GM04503 (cell line): ENCODE results near the gene GSDME.
"Not testable (repeated sequence)": the region's sequence is repeated elsewhere in the genome, so short reads cannot be mapped to it uniquely, and the experiment has no call there.

ENCODE experiments used
- DNase-seq: peaks from one replicate; pipeline ENCODE4 v3.0.0-alpha.2; 2012; ENCODE audit warnings: low read depth

GSDME gene

DNA sequence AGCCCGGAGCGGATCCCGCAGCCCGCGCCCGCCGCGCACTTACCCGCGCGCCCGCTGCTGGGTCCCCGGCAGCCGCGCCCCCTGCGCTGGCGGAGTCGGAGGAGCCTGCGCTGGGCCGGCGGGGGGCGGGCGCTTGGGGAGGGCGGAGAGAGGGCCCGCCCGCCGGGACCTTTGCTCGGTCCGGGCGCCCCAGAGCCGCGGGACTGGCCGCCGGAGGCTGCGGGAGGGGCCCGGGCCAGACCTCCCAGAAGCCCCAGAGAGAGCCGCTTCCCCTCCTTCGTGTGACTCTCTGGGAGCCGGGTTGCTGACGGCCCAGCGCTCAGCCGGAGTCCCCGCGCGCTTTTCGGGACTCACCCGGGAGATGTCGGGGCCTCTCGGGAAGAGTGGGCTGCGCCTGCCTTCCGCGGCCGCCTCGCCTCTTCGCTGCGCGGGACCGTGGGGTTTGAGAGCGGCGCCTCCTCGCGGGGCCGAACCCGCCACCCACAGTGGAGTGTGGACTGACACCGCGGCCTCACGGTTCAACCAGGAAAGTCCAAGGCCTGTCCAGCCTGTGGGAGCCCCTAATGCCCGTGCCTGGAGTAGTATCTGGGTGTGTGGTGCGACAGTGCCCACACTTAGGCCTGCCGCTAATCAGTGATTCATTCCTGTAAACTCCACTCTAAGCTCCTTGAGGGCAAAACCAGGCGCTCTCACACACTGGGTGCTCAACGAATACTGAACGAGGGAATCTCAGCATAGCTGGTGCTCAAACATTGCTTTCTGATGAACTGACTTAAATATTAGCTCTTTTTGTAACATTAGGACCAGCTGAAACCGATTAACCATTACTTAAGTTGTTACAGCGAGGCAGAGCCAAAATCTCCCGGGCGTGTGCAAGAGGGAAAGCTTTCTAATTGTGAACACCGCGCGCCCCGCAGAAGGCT, at the start of gene GSDME:
GSDME (minus strand) TSS at position 112 of the 923 bp plus-strand sequence. CDS start 7,690 bp downstream, outside the sequence.
- no peak for DNase-seq

- DNase-seq, result no peak
Measured at GRCh38 chr7:24802300-24802699, 45.0 kb upstream of the GSDME start.

DNA sequence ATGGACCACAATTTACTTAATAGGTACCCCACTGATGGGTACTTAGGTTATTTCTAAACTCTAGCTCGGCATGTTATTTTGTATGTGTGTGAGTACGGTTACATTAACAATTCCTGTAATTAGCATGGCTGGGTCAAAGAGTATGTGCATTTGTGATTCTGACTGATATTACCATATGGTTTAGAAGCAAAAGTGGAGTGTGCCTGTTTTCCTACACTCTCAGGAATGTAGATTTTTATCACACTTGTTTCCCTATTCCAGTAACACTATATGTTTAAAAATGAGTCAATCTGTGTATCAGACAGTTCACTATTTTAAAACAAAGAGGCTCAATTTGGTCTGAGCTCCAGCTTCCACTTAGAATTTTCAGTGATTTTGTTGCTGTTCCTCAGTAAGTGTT, 44.6 kb upstream of the GSDME start:
- no peak for DNase-seq

DNA sequence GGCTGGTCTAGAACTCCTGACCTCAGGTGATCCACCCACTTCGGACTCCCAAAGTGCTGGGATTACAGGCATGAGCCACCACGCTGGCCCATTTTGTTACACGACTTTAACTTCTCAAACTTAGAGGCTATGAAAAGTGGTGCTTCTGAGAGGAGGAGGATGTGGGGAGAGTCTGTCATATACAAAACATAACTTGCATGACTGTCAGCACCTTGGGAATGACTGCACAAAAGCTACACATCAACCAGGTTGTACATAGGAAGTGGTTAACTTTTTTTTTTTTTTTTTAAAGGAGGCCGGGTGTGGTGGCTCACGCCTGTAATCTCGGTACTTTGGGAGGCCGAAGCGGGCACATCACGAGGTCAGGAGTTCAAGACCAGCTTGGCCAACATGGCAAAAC, 43.4 kb upstream of the GSDME start:
- DNase-seq, result no peak

DNA sequence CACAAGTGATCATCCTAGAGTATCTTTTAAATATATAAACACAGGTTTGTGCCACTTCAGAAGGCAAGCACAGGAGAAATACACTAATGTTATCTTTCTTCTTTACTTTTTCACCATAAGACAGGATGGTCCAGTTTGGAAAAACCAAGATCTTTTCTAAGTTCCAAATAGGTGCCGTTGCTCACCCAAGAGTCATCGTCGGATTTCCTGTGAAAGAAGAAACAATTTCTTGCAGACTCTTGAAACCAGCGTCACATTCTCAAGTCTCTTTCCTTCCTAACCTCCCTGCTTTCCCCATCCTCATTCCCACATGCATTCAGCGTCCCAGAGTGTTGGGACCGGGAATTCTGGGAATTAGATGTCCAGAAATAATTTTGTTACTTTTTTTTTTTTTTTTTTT, 42.8 kb upstream of the GSDME start:
- DNase-seq, result no peak

- no peak for DNase-seq
Measured at GRCh38 chr7:24799506-24799905, 42.2 kb upstream of the GSDME start.

DNA sequence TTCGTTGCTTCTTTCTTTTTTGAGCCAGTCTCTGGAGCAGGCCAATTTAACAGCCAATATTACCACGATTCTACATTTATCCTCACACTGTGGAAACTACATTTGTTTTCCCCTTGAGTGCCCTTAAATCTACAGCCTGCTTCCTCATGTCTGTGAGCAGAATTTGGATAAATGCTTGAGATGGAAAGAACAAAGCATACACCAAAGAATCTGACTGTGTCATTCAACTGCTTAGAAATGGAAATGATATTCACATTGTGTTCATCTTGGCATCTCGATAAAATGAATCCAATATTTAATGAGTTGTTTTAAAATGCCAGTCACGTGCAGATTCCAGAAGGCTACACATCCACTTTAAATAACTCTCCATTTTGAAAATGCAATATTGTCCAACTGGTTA, 41.0 kb upstream of the GSDME start:
- no peak for DNase-seq

GRCh38 chr7:24797270-24797669, 40.0 kb upstream of the GSDME start:
- DNase-seq, result no peak

GRCh38 chr7:24795407-24795767, 38.1 kb upstream of the GSDME start:
- DNase-seq, result no peak

- DNase-seq, result not testable (repeated sequence)
Measured at GRCh38 chr7:24794751-24795406, 37.6 kb upstream of the GSDME start.

DNA sequence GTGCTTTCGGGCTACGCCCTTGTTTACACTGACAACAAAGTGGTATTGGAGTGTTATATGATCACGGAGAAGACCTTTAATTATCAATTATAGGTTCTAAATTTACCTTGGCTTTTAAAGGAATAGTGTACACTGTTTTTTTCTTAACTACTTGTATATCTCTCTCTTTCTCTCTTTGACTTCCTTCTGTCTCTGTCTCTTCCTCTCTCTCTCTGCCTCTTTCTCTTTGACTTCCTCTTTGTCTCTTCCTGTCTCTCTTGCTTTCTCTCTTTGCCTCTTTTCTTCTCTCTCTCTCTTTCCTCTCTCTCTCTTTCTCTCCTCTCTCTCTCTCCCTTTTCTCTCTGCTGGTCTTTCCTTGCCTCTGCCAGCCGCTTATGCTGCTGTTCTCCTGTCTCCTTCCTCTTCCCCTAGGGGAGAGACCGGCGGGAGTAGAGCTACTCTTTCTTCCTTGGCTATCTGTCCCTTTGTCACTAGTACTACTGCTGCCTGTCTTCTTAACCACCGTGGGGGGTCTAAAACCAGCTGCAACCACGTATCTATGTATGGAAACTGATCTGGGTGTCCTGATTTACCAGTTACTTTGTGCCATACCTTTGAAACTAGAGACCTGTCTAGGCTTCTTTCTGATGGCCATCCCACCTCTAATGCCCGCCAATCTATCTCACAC, 36.9 kb upstream of the GSDME start:
- no peak for DNase-seq

DNA sequence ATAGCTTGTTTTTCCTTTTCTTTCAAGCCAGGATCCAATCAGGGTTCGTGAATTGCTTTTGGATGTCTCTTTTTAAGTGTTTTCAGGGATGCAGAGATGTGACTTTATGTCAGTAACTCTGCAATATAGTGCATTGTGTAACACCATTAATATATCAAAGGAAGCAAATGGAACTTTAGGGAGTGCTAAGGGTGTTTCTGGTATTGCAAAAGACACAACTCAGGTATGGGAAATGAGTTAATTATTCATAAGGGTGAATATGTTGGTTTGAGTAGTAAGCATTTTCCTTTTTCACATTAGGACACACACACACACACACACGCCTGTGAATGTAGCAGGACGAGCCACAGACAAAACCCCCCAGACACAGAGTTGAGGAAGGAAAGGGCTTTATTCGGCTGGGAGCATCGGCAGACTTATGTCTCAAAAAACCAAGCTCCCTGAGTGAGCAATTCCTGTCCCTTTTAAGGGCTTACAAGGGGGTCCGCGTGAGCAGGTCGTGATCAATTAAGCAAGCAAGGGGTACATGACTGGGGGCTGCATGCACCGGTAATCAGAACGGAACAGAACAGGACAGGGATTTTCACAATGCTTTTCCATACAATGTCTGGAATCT, 31.8 kb upstream of the GSDME start:
- no peak for DNase-seq

- no peak for DNase-seq
Measured at GRCh38 chr7:24788075-24788474, 30.8 kb upstream of the GSDME start.

DNA sequence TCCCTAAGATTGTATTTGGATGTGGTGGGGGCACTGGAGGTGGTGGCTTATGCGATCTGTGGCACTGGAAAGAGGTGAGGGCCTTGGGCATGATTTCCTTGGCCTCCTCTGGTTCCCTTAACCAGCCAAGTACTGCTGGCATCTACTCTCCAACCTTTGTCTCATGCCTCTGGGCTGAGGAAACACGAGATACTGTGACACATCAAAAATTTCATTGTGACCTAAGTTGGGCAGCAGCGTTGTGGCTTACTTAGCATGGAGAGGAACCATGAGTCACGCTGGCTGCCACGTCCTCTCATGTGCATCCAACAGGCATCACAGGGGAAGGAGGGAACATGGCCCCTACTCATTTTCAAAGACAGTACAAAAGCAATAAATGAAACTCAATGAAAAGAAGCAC, 29.7 kb upstream of the GSDME start:
- peak; percentile 96 for DNase-seq

DNA sequence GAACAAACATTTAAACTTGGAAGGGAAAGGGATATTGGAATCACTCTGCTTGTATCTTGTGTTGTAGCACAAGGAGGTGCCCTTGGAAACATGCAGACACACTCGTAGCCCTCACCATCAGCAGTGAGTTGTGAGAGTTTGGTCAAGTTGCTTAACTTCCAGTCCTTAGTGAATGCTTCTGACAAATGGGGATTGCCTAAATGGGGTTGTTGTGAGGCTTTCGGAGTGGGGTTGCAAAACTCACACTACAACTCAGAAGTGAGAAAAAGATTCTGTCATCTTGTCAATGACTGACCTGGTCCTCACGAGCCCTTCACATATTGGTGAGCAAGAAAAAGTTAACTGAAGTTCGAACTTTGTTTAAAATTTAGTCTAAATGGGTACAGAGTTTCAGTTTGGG, 29.0 kb upstream of the GSDME start:
- no peak for DNase-seq

- no peak for DNase-seq
Measured at GRCh38 chr7:24784277-24784676, 27.0 kb upstream of the GSDME start.

GRCh38 chr7:24783698-24784097, 26.4 kb upstream of the GSDME start:
- no peak for DNase-seq

DNA sequence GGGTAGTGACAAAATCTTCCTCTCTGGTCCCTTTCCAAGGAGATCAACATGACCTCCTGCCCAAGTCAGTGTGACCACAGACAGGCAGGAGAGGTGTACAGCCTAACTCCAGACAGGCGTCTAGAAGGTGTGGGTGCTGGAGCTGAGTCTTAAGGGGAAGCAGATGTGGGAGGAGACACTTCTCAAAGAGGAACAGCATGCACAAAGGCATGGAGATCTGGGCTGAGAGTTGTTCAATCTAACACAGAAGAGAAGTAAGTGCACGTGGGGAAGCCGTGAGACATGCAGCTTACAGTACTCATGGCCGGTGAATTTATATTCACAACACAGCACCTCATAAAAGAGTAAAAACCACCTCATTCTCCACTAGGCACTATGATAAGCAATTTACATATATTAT, 23.8 kb upstream of the GSDME start:
- DNase-seq, result no peak

DNA sequence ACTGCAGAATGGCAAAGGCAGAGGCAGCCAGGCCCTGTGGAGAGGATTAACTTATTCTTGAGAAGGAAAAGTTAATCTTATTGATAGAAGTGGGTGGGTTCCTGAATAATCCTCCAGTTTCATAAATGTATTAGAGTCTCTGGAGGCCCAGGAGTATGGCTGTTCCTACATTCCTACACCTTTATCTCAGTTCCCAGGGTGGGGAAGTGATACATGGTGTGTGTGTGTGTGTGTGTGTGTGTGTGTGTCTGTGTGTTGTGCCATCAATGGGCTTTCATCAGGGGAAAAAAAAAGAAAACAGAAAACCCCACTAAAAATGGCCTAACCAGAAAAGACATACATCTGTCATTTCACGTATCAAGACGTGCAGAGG, 22.0 kb upstream of the GSDME start:
- no peak for DNase-seq

DNA sequence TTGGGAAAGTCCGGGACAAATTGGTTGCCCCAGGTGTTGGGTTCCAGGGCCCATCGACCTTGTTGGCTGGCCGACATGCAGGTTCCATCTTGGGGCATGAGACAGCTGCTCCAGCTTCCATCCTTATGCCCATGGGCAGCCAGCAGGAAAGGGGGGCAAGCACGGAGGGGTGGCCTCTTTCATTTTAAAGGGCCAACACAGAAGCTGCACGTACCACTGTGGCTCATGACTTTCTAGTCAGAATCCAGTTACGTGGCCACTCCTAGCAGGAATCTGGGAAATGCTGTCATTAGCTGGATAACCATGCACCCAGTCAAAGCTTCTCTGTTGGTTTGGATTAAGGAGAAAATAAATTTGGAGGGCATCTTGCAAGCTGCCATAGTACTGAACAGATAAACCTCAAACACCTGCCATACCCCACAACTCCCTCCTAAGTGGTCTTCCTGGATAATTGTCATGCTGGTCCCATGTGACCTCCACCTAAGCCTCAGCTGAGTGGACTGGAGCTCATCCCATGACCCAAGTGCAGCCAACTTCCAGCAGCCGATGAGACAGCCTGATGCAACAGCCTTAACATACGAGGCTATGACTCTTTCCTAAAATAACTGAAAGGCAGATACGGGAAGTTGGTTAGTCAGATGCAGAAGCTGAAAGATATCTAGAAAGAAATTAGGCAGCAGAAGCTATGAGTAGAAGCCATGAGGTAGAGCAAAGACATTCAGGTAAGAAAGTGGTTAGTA, 21.4 kb upstream of the GSDME start:
- peak; percentile 83 for DNase-seq

GRCh38 chr7:24777806-24778205, 20.5 kb upstream of the GSDME start:
- DNase-seq, result no peak

DNA sequence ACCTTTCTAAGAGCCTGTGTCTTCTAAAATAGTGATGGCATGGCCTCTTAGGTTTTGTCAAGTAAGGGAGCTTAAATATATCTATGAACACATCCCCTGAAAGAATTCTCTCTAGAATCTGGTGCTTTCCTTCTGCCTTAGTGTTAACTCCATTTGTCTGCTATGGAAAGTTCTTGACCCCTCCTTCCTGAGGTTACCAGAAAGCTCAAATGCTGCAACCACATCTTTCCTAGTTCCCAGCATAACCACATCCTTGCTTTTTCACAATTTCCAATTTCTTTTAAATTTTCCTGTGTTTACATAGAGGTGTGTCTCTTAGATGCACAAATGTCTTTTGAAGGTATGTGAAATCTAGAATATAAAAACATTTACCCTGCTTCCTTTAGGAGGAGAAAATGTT, 16.4 kb upstream of the GSDME start:
- no peak for DNase-seq
